Epithelial cell of esophagus (primary cell): ENCODE data around the gene HMGCL.
A peak's percentile ranks its signal among the peaks of the same experiment; 100 is the strongest.

ENCODE experiments used
- DNase-seq: peaks from one replicate; pipeline ENCODE4 v3.0.0; 2010; ENCODE audit warnings: low read depth
- H3K4me3 ChIP-seq: 2 replicates; pipeline ENCODE4 v1.5.1; 2011; ENCODE audit warnings: mild to moderate bottlenecking, low read length, control low read depth
- CTCF ChIP-seq: IDR thresholded peaks from 2 replicates; pipeline ENCODE4 v1.5.1; 2011; ENCODE audit warnings: low read depth, mild to moderate bottlenecking, low read length, control low read depth, inconsistent platforms; ENCODE audit not compliant: insufficient read depth; ENCODE audit errors: missing control alignments

The HMGCL gene

DNA sequence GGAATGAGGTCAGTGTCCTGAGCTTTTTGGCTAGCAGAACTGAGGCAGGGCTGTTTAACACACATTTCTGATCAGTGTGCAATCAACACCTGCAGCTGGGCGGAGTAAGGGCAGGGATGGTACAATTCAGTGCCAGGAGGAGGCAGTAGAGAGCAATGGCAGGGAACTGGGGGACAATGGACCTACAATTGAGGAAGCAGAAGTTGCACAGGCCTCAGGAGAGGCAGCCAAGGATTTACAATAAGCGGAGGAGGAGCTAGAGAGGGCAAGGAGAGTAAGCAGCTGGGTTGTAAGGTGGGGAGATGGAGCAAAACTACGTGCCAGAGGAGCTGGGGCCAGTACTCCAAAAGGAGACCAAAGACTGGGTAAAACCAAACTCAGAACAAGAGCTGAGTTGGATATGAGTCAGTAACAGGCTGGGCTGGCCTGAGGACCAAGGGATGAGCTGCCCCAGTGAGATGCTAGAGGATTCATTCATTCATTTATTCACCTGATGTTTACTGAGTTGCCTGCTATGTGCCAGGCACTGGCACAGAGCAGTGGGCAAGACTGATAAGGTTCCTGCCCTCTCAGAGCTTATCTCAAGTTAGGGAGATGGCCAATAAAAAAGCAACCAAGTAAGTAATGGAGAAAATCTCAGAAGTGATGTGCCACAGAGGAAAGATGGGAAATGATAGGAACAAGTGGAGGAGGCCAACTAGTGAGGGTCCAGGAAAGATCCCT is 14.2 kb downstream of the HMGCL start:
- H3K4me3 ChIP-seq: no peak overlapping the region
- DNase-seq: peak; percentile 61
- TF ChIP-seq CTCF: peak; percentile 77

GRCh38 chr1:23809751-23810171 is 15.5 kb downstream of the HMGCL start:
- peak; percentile 84 for TF ChIP-seq CTCF
- peak; percentile 75 for DNase-seq
- no peak overlapping the region for H3K4me3 ChIP-seq

DNA sequence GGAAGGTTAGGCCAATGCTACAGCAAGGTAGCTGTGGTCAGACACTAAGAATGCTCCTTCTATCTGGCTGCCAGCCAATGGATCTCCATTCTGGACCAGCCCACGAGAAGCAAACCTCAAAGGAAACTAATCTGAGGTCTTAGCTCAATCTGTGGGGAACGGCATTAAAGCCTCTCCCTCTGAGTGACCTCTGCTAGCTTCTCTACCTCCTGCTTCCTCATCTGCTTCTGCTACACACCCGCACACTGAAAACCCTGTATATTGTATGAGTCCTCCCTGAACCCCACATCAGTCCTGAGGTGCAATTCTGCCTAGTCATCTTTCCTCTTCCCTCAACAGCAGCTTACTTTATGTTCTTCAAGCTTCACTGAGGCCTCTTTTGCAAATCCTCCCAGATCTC is 17.8 kb downstream of the HMGCL start:
- no peak for TF ChIP-seq CTCF
- DNase-seq: no peak
- no peak overlapping the region for H3K4me3 ChIP-seq

DNA sequence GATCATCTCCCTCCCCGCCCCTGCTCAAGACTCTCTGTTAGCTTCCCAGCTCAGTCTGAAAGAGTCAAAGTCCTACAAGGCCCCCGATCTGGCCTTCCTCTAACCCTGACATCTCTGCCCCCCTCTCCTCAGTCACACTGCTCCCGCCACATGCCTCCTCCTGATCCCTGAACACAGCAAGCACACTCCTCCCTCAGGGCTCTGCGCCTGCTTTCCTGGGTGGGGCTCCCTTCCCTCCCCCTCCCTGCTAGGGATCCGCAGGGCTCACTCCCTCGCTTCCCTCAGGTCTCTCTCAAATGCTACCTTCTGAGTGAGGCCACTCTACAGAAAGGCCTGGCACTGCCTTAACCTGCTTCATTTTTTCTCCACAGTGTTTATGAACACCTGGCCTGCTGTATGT is 18.9 kb downstream of the HMGCL start:
- no peak for DNase-seq
- H3K4me3 ChIP-seq: no peak overlapping the region
- TF ChIP-seq CTCF: no peak

DNA sequence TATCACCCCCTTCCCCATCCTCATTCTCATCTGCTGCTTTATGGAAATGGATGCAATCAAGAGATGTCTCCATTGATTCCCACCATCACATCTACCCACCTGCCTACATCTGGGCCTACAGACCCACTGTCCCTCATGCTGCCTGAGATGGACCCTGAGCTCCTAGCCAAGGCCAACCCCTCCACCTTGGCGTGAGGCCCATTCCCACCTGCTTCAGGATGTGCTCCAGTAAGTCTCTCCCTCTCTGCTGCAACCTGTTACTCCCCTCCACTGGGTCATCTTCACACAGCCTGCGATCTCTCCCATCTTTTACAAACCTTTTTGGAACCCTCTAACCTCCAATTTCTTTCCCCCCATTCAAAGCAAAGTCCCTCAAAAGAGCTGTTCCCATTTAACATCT is 20.2 kb downstream of the HMGCL start:
- no peak for DNase-seq
- no peak overlapping the region for H3K4me3 ChIP-seq
- no peak for TF ChIP-seq CTCF

- no peak for DNase-seq
- no peak for TF ChIP-seq CTCF
- no peak overlapping the region for H3K4me3 ChIP-seq
Observed at GRCh38 chr1:23804183-23804835, 20.9 kb downstream of the HMGCL start.
